IPS DF 4.7 (cell line): ENCODE data around the gene AAMP.

Experiments used
- DNase-seq: peaks from one replicate; pipeline ENCODE4 v3.0.0-alpha.2; 2013; ENCODE audit warnings: low spot score; ENCODE audit errors: extremely low read depth

Gene AAMP

GRCh38 chr2:218294430-218295022 is 24.6 kb upstream of the AAMP start:
- no peak for DNase-seq

GRCh38 chr2:218293715-218294429 is 23.9 kb upstream of the AAMP start:
- no peak for DNase-seq

- DNase-seq, result no peak
Observed at GRCh38 chr2:218292048-218293014, 22.4 kb upstream of the AAMP start, which contains the start of gene TMBIM1. TSS of gene TMBIM1 (minus strand) at chr2:218292503. CDS start at chr2:218282141, 10,362 bp downstream.

- DNase-seq, result no peak
Observed at GRCh38 chr2:218291318-218292047, 21.5 kb upstream of the AAMP start.

- DNase-seq, result no peak
Observed at GRCh38 chr2:218290316-218291261, 20.7 kb upstream of the AAMP start.

GRCh38 chr2:218289639-218290315 is 19.8 kb upstream of the AAMP start:
- DNase-seq, result no peak

GRCh38 chr2:218286570-218287459 is 16.9 kb upstream of the AAMP start:
- no peak for DNase-seq

- no peak for DNase-seq
Observed at GRCh38 chr2:218285604-218286003, 15.7 kb upstream of the AAMP start.

GRCh38 chr2:218284106-218284811 is 14.3 kb upstream of the AAMP start:
- DNase-seq, result no peak

GRCh38 chr2:218282173-218282991 is 12.4 kb upstream of the AAMP start:
- no peak for DNase-seq

GRCh38 chr2:218281449-218281848 is 11.5 kb upstream of the AAMP start:
- DNase-seq, result no peak

GRCh38 chr2:218280260-218280870 is 10.4 kb upstream of the AAMP start:
- no peak for DNase-seq

- DNase-seq, result no peak
Observed at GRCh38 chr2:218278531-218279360, 8.8 kb upstream of the AAMP start.

- DNase-seq, result no peak
Observed at GRCh38 chr2:218277921-218278320, 8.0 kb upstream of the AAMP start.

GRCh38 chr2:218276986-218277755 is 7.2 kb upstream of the AAMP start:
- no peak for DNase-seq
